Stimulated activated CD8-positive, alpha-beta memory T cell treated with anti-CD3 and anti-CD28 coated beads, Interleukin-4, amount 100 ng/mL, for 24 hours (primary cell): ENCODE data around the gene NDUFC2.
A peak's percentile ranks its signal among the peaks of the same experiment; 100 is the strongest.
"Not testable (repeated sequence)": the region's sequence is repeated elsewhere in the genome, so short reads cannot be mapped to it uniquely, and the experiment has no call there.

Experiments
- DNase-seq: peaks from one replicate; pipeline ENCODE4 v3.0.0-alpha.2; 2020; ENCODE audit warnings: low read depth

The NDUFC2 gene

DNA sequence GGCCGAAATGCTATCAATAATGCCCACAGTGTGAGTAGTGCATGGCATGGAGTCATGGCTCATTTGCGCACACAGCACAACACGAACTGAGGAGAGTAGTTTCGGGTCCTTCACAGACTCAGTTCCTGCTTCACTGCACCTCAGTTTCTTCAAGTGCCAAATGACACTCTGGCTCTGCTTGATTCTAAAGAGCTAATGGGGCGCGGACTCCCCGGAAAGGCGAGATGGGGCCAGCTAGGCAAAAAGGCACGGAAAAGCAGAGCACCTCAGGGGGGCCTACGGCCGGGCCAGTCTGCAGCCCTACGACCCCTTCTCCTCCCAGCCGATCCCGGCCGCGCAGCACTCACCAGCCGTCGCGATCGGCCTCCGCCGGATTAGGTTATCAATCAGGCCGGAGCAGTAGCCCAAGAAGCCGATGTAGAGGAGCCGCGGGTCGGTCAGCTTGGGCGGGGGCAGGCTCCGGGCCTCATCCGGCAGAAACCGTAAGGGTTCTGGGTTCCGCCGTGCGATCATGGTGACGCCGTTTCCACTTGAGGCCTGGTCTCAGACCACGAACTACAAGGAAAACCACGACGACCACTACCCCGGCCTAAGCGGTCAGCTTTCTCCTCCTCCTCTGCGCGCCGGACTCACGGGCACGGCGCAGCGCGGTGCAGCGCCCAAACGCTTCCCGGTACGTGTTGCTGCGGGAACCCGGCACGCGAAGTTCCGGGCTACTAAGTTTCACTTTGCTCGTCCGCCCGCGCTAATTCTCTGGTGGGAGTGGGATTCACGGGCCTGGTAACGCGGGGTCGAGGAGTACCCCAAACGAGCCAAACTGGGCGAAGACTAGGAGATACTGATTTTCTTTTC lies at the start of gene NDUFC2:
Gene NDUFC2, minus strand, starts transcription at position 631 of the 852 bp plus-strand sequence. Its CDS starts 118 bp downstream, at position 513.
- peak; percentile 52 for DNase-seq

DNA sequence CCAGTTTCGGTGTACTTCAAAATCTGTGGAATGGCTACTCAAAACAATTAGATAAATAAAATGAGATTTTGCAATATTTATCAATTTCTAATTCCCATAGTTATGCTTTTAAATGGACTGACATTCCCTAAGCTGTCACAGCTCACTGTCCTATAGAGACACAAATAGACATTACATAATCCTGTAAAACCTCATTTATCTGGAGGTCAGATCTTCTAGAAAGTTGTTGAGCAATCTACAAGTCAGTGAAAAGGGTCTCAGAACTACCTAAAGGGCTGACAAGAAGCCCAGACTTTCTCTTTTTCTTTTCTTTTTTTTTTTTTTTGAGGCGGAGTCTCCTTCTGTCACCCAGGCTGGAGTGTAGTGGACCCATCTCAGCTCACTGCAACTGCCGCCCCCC lies 47.7 kb upstream of the NDUFC2 start:
- DNase-seq: no peak

DNA sequence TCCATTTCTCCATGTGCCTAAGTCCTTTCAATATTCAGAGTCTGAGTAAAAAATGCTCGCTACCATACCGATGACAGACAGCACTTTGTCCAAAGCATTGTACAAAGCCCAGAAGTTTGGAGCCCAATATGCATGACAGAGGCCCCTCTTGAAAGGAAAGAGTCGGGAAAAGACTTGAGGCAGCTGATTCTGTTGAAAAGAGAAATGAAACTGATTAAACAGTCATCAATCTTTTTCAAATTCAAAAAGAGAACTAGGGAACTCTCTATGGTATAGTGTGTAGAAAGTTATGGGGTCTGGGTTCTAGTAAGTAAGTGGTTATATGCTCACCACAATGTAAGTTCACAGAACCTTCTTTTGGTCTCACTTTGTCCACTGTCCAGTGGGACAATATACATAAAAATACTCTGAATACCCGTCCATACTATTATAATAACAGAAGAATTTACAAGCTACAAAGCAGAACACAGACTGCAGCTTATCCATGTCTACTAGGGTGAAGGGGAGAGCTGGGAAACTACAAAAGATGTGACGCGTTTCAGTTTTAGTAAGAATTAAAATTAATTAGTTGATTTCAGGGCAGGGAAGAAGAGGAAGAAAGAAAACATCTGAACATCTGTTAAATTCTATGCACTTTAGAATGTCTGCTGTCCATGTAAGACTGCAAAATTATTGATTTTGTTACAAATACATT lies 33.1 kb upstream of the NDUFC2 start:
- DNase-seq: no peak

DNA sequence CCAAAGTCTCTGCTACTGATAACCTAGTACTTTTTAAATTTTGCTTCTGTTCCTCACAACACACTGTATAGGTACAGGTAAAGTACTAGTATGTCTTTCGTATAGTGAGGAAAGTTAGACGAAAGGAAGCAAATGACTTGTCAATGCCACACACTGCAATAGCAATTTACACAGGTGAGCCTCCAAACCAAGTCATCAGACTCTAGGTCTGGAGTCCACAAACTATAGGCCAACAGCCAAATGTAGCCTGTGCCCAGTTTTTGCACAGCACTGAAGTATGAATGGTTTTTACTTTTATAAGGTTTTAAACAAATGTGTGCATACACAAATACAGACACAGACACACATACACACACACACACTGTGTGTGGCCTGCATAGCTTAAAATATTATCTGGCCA lies 31.6 kb upstream of the NDUFC2 start:
- DNase-seq: no peak

DNA sequence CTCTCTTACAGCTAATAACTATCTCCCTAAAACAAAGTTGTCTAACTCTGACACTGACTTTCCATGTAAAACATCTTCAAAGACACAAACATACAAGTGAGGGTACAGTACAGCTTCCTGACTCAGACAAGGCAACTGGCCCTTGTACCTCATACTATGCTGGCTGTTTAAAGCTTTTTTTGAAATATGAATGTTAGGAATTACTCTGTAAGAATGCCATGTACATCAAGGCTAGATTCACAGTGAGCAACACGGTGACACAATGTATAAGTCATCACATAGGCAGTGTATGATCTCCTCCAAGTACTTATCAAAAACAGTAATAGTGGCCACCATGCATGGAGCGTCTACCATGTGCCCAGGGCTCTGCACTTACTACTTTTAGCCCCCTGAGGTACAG lies 31.2 kb upstream of the NDUFC2 start:
- no peak for DNase-seq

DNA sequence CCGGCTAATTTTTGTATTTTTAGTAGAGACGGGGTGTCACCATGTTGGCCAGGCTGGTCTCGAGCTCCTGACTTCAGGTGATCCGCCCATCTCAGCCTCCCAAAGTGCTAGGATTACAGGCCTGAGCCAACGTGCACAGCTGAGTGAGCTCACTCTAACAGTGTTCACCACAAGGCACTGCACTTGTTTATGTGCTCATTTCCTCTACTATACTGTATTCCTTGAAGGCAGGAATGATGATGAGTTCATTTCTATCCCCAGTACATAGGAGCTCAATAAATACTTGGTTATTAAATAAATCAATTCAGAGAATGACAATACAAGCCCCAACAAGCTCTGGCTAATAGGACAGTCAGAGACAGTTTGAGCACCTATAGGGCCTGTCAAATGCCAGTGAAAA lies 30.7 kb upstream of the NDUFC2 start:
- DNase-seq: no peak

DNA sequence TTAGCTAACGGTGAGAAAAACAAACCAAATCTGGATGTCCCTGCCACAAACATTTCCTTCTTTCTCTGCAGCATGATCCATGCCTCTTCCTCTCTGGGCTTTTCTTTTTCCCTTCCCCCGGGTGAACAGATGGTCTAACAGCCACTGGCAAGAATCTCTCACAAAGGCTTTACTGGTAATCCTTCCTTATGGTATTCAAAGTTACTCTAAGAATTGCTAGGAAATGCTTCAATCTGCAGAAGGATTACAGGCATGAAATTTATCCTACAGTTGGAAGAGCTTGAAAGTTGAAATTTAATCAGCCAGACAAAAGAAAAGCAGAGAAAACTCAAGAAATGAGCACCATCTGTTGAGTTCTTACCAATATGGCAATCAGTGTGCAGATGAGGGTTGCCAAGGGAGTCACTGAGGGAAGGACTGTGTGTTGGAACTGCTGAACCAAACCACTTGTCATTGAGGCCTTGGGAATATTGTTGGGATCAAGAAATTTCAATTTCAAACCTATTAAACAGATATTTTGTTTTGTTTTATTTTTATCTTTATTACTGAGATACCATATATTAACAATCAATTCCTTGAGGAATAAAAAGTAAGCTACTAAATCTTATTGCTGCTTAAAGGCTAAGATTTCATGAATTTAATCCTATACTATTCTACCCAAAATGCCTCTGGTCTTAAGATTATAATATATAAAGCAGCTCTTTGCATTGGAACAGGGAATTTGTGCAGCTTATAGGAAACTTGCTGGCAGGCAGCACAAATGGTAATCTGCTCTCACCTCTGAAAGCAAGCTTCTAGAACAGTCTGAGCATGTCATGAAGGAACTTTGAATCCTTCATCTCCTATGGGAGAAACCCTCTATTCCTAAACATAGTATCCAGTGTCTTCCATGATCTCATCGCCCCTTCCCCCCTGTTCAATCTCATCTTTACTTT lies 29.7 kb upstream of the NDUFC2 start:
- no peak for DNase-seq

DNA sequence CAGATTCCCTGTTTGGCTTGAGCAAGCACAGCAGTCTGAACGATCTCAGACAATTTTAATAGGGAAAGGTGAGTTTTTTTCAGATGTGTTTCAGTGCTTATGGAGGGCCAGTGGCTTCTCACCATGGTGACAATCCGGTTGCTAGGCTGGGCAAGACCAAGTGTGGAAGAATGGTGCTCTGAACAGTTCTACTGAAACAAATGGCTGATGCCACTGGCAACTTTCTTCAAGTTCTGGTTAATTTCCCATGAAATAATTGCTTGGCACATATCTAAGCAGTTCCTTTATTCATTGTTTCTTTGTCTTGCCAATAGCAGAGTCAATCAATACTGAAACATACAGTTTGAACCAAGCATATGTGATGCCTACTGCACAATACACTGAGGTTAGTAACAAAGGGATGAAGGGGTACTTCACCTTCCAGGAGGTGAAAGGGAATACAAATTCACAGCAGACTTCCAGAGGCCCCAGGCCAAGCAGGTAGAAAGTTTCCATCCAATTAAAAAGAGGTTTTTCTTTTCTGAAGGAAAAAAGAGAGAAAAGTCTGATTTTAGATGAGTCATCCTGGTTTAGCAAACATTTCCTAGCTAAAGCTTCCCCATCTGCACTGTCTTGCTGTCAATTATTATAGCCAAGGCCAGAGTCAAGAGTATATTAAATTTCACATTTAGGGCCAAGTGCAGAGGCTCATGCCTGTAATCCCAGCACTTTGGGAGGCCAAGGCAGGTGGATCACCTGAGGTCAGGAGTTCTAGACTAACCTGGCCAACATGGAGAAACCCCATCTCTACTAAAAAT lies 21.2 kb upstream of the NDUFC2 start:
- DNase-seq: no peak

DNA sequence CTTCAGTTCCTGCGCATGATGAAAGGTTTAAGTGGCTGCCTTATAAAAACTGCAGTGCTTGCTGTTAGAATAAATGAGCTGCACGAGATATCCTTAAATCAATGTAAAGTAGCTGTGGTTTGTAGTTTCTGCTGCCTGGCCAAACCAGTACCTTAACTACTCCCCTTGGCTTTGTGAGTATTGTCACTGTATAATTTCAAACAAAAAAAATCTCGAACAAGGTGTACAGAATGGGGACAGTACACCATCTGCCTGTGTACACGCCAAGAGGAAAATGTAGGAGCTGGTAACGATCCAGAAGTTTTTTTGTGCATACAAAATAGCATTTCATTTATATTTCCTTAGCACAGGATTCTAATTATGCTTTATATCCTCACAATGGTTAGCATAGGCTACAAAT lies 20.6 kb upstream of the NDUFC2 start:
- no peak for DNase-seq

DNA sequence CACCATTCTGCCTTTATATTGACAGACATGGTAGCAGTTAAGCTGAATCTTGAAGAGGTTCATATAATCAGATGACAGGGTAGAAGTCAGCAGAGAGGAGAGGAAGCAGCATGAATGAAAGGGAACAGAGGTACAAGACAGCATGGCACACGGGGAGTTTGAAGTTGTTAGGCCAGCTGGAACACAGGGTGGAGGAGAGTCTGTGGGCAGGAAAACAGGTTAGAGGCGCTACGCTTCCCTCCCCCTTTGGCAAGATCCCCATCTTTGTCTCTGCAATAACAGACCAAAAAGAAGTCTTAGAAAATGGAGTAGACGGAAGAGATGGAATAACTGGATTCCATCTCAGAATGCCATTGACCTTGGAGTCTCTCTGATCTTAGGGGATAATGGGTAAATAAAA lies 20.0 kb upstream of the NDUFC2 start:
- no peak for DNase-seq

DNA sequence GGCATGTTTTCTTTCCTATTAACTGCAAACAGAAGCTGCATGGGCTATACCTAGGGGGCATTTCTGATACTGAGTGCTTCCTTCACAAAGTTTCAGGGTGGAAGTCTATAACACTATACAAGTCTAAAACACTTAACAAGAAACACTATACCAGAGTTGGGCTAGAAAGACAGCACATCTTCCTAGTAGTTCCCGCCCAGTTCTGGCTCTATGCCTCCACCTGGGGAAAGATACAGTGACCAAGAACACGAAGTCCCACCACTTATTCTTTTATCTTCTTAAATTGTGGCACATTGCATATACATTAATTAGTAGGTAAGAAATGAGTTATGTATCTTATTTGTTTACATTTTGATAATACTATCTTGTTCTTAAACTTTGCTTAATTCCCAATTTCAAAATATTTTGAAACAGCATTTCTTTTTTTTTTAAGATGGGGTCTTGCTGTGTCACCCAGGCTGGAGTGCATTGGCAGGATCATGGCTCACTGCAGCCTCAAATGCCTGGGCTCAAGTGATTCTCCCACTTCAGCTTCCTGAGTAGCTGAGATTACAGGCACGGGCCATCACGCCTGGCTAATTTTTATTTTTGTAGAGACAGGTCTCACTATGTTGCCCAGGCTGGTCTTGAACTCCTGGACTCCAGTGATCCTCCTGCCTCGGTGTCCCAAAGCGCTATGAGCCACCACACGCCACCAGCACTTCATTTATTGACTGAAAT lies 18.2 kb upstream of the NDUFC2 start:
- no peak for DNase-seq

DNA sequence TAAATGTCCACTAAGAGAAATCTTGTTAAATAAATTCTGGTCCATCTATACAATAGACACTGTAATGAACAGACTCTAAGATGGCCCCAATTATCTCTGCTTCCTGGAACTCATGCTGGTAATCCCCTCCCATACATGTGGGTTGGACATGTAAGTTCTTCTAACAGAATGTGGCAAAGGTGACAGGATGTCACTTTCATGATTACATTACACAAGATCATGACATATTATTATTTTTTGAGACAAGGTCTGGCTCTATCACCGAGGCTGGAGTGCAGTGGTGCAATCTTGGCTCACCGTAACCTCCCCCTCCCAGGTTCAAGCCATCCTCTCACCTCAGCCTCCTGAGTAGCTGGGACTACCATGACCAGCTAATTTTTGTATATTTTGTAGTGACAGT lies 14.6 kb upstream of the NDUFC2 start:
- DNase-seq: no peak

DNA sequence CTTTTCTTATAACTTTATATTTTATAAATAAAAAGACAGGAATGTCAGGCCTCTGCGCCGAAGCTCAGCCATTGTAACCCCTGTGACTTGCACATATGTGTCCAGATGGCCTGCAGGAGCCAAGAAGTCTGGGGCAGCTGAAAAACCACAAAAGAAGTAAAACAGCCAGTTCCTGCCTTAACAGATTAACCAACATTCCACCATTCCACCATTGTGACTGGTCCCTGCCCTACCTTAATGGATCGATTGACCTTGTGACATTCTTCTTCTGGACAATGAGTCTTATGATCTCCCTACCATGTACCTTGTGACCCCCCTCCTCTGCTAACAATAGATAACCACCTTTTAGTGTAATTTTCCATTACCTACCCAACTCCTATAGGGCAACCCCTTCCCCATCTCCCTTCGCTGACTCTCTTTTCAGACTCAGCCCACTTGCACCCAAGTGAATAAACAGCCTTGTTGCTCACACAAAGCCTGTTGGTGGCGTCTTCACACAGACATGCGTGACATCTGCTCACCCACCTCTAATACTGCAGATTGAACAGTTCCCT lies 6.9 kb upstream of the NDUFC2 start:
- DNase-seq: not testable (repeated sequence)

DNA sequence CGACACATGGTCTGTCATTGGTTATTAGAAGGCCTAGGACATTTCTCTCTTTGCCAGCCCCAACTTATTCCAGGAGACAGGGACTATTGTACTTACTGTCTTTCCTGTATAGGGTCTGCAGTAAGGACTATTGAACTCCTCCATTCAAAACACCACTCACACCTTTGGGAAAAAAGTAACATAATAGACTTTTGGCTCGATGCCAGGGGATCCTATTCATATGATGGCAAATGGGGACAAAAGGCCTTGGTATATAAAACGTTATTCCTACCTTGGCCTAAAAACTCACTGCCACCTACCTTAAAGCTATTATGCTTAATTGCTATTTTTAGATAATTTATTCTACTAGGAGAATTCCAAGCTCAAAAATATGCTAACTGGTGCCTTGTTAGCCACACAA lies 6.3 kb upstream of the NDUFC2 start:
- no peak for DNase-seq

DNA sequence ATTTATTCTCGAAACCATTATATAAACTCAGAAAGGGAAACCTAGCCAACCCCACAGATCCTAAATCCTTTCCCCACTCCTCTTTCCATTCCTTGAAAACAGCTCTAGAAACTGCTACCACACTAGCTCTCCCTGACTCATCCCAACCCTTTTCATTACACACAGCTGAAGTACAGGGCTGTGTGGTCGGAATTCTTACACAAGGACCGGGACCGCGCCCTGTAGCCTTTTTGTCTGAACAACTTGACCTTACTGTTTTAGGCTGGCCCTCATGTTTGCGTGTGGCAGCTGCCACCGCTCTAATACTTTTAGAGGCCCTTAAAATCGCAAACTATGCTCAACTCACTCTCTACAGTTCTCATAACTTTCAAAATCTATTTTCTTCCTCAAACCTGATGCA lies 4.8 kb upstream of the NDUFC2 start:
- DNase-seq: not testable (repeated sequence)

DNA sequence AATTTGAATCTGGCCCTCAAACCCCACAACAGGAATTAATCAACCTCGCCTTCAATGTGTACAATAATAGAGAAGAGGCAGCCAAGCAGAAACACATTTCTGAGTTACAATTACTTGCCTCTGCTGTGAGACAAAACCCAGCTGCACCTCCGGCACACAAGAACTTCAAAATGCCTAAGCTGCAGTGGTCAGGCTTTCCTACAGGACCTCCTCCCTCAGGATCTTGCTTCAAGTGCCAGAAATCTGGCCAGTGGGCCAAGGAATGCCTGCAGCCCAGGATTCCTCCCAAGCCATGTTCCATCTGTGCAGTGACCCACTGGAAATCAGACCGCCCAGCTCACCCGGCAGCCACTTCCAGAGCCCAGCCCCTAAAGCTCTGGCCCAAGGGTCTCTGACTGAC lies 3.4 kb upstream of the NDUFC2 start:
- DNase-seq: no peak

DNA sequence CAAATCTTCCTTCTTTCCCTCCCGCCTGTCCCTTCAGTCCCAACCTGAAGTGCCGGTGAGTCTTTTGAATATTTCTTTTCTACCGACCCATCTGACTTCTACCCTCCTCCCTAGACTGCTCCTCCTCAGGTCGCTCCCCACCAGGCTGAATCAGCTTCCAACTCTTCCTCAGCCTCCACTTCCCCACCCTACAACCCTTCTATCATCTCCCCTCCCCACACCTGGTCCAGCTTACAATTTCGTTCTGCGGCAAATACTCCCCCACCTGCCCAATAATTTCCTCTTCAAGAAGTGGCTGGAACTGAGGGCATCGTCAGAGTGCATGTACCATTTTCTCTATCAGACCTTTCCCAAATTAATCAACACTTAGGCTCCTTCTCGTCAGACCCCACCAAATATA lies 2.5 kb upstream of the NDUFC2 start:
- DNase-seq: no peak

DNA sequence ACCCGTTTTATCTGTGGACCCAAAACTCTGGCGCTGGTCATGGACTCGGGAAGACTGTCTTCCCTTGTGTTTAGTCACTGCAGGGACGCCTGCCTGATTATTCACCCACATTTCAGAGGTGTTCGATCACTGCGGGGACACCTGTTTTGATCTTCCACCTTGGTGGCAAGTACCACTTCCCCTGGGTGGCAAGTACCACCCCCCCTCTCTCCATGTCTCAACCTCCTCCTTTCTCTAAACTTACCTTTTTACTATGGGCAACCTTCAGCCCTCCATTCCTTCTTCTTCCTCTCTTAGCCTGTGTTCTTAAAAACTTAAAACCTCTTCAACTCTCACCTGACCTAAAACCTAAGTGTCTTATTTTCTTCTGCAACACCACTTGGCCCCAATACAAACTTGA lies 1.9 kb upstream of the NDUFC2 start:
- DNase-seq: no peak

DNA sequence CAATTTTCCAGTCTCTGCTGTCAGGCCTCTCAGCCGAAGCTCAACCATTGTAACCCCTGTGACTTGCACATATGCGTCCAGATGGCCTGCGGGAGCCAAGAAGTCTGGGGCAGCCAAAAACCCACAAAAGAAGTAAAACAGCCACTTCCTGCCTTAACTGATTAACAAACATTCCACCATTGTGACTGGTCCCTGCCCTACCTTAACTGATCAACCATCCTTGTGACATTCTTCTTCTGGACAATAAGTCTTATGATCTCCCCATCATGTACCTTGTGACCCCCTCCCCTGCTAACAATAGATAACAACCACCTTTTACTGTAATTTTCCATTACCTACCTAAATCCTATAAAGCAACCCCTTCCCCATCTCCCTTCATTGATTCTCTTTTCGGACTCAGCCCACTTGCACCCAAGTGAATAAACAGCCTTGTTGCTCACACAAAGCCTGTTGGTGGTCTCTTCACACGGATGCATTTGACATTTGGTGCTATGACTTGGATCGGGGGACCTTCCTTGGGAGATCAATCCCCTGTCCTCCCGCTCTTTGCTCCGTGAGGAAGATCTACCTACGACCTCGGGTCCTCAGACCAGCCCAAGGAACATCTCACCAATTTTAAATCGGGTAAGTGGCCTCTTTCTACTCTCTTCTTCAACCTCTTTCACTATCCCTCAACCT lies 1.3 kb upstream of the NDUFC2 start:
- no peak for DNase-seq
